Fibroblast of mammary gland (primary cell): ENCODE results near the gene TRAF3.

ENCODE experiments used
- DNase-seq: peaks from one replicate; pipeline ENCODE4 v3.0.0-alpha.2; 2010; ENCODE audit warnings: low read depth
- H3K4me3 ChIP-seq: 2 replicates; pipeline ENCODE4 v1.5.1; 2011; ENCODE audit warnings: low read depth, mild to moderate bottlenecking, low read length, moderate library complexity; ENCODE audit not compliant: control insufficient read depth
- CTCF ChIP-seq: conservative IDR thresholded peaks from 2 replicates; pipeline ENCODE4 v1.5.1; 2011; ENCODE audit warnings: low read depth, low read length, inconsistent platforms; ENCODE audit not compliant: control insufficient read depth, insufficient read depth

The TRAF3 gene, protein sequence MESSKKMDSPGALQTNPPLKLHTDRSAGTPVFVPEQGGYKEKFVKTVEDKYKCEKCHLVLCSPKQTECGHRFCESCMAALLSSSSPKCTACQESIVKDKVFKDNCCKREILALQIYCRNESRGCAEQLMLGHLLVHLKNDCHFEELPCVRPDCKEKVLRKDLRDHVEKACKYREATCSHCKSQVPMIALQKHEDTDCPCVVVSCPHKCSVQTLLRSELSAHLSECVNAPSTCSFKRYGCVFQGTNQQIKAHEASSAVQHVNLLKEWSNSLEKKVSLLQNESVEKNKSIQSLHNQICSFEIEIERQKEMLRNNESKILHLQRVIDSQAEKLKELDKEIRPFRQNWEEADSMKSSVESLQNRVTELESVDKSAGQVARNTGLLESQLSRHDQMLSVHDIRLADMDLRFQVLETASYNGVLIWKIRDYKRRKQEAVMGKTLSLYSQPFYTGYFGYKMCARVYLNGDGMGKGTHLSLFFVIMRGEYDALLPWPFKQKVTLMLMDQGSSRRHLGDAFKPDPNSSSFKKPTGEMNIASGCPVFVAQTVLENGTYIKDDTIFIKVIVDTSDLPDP

GRCh38 chr14:102776761-102777710 is at the start of gene TRAF3:
TRAF3 (plus strand) TSS chr14:102777449; CDS start chr14:102870202, 92,753 bp downstream.
- H3K4me3 ChIP-seq: peak within 1 kb of the TSS; percentile 77
- DNase-seq: peak; percentile 45
- no peak for TF ChIP-seq CTCF

DNA sequence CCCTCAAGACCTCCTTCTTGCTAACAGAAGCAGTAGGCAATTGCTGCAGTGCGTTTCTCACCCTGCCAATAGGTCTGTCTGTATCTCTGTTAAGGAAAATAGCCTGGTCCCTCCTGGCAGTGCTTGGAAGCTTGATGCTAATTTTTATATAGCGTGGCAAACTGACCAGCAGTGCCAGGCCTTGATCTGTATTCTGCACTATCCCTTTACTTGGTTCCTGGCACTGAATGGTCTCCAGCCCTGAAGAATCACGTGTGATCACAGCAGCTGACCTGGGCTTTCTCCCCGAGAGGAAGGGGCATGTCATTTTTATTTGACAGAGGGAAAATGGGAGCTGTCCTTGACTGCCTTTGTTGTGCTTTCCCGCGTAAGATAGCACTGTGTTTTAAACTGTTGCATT is 48.7 kb upstream of the TRAF3 start:
- no peak overlapping the region for H3K4me3 ChIP-seq
- no peak for DNase-seq
- TF ChIP-seq CTCF: no peak

DNA sequence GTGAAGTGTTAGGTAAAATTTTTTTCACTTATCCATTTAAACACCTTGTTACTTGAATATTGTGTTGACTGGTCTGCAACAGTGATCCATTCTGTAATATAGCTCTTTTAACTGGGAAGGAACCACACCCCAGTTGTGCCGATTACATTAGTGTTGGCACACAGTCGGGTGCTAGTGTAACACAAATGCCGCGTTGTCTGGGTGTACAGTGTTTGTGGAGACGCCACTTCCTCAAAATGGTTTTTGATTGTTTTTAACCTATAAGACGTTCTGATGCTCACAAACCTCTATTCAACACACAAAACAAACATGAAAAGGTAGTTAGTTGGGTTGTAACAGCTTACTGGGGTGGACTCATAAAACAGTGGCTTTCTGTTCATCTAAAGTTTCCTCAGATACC is 48.0 kb upstream of the TRAF3 start:
- TF ChIP-seq CTCF: no peak
- no peak for DNase-seq
- no peak overlapping the region for H3K4me3 ChIP-seq

- no peak for DNase-seq
- TF ChIP-seq CTCF: no peak
- no peak overlapping the region for H3K4me3 ChIP-seq
Measured at GRCh38 chr14:102729825-102730224, 47.4 kb upstream of the TRAF3 start.

GRCh38 chr14:102731101-102731870 is 46.0 kb upstream of the TRAF3 start:
- no peak for TF ChIP-seq CTCF
- no peak overlapping the region for H3K4me3 ChIP-seq
- no peak for DNase-seq
